PFSK-1 (cell line): Measurements from ENCODE around the gene DZIP3.

Experiments
- FOXP2 ChIP-seq: optimal IDR thresholded peaks from 2 replicates; pipeline ENCODE3; 2011; ENCODE audit warnings: borderline replicate concordance, control low read depth, inconsistent platforms; ENCODE audit not compliant: insufficient read depth; ENCODE audit errors: extremely low read length, extremely low read depth
- POLR2AphosphoS5 ChIP-seq: IDR thresholded peaks from 2 replicates; pipeline ENCODE4 v1.6.1; 2012; ENCODE audit warnings: low read depth, mild to moderate bottlenecking, control low read depth, low read length, moderate library complexity
- REST ChIP-seq, 2 experiments: IDR thresholded peaks; 2 replicates each; pipeline versions ENCODE4 v1.6.1 to v1.8.0; 2011 to 2012; ENCODE audit warnings: low read depth in 2 of 2, low read length in 2 of 2, control low read depth in 1 of 2, inconsistent platforms in 1 of 2, mild to moderate bottlenecking in 1 of 2, moderate library complexity in 1 of 2; ENCODE audit not compliant: insufficient read depth in 1 of 2
- SIN3A ChIP-seq: IDR thresholded peaks from 2 replicates; pipeline ENCODE4 v1.6.1; 2012; ENCODE audit warnings: mild to moderate bottlenecking, low read length, moderate library complexity, borderline replicate concordance; ENCODE audit not compliant: insufficient read depth
- TAF1 ChIP-seq: IDR thresholded peaks from 2 replicates; pipeline ENCODE4 v1.6.1; 2012; ENCODE audit warnings: low read length, control low read depth, borderline replicate concordance; ENCODE audit not compliant: insufficient read depth

DZIP3 gene

GRCh38 chr3:108662142-108662738, 72.7 kb downstream of the DZIP3 start:
- TF ChIP-seq FOXP2 (no peak), SIN3A (no peak), REST (IDR thresholded peaks at IDR 0.05; ENCODE audit: insufficient read depth in 1 of 2, low read depth in 2 of 2, low read length in 2 of 2) (no peak), TAF1 (no peak)

- TF ChIP-seq FOXP2 (no peak), TAF1 (no peak), REST (IDR thresholded peaks at IDR 0.05; ENCODE audit: insufficient read depth in 1 of 2, low read depth in 2 of 2, low read length in 2 of 2) (no peak), SIN3A (no peak), POLR2AphosphoS5 (no peak)
Observed at GRCh38 chr3:108664266-108664665, 74.7 kb downstream of the DZIP3 start.

GRCh38 chr3:108667312-108667711, 77.8 kb downstream of the DZIP3 start:
- TF ChIP-seq SIN3A (no peak), FOXP2 (no peak), REST (IDR thresholded peaks at IDR 0.05; ENCODE audit: insufficient read depth in 1 of 2, low read depth in 2 of 2, low read length in 2 of 2) (no peak), POLR2AphosphoS5 (no peak), TAF1 (no peak)

GRCh38 chr3:108669208-108669607, 79.7 kb downstream of the DZIP3 start:
- TF ChIP-seq REST (IDR thresholded peaks at IDR 0.05; ENCODE audit: insufficient read depth in 1 of 2, low read depth in 2 of 2, low read length in 2 of 2) (no peak), POLR2AphosphoS5 (no peak), SIN3A (no peak), FOXP2 (no peak), TAF1 (no peak)

- no peak for TF ChIP-seq TAF1
Observed at GRCh38 chr3:108672701-108673100, 83.2 kb downstream of the DZIP3 start.
